GM18517 (cell line): ENCODE measurements around the gene HDAC10.

Source experiments
- ATAC-seq: cut with Tn5 transposase; IDR thresholded peaks from one replicate; pipeline ENCODE4 v1.9.1; 2021; ENCODE audit warnings: mild to moderate bottlenecking, moderate library complexity; ENCODE audit not compliant: unreplicated experiment

HDAC10 gene

GRCh38 chr22:50243685-50244419 is 7.2 kb downstream of the HDAC10 start:
- ATAC-seq, result no peak

DNA sequence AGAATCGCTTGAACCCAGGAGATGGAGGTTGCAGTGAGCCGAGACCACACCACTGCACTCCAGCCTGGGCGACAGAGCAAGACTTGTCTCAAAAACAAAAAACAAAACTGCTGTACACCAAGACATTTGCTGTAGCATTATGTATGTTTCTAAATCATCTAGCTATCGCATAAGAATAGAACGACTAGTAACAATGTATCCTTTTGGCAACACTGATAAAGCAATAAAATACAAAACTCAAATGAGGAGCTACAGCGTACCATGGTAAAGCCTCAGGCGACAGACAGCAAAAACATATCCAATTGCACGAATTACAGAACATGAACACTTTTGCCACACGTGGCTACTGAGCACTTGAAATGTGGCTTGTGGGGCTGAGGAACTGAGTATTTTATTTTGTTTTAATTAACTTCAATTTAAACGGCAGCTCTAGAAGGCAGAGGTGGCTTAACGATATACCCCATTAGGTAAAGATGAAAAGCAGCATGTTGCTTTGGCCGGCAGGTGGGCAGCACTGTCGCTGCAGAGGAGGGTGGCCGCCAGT is 8.6 kb downstream of the HDAC10 start:
- no peak for ATAC-seq

DNA sequence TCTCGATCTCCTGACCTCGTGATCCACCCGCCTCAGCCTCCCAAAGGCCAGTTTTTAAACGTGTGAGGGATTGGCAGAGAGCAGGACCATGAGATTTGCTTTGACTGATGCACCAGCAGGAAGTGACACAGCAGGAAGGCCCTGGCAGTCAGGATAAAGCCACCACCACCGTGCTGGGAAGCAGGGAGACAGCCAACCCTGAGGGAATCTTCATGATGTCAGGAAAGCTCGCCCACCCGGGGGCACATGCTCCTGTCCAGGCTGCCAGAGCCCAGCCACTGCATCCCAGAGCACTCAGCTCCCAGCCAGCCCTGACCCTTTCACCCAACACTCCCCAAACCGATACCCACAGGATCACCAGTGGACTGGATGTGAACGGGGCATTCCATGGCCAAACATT is 12.3 kb downstream of the HDAC10 start:
- ATAC-seq, result no peak

DNA sequence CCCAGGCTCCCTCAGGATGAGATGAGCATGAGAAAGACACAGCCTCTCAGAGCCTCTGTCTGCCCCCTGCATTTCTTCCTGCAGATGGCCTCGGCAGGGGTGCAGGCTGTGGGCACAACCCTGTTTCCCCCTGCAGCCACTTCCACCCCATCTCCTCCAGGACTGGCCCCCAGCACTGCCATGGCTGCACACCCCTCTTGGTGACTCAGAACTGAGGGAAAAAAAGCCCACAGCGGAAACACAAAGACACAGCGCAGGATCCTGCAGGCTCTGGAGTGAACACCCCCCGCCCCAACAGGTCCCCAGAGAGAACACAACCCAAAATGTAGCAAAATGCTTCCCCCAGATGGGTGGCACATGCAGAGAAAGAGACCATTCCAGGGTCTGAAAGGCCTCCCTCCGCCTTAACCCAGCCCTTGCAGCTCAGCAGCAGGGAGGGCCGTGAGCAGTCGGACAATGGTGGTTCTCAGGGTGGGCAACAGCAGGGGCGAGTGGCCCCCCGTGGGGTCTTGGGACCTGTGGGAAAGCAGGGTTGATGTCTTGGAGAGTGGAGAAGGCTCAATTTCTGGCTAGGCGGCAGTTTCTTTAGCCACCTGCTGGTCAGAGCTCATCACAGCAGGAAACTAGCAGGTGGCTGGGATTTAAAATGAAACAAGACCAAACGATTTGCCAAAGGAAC is 14.2 kb downstream of the HDAC10 start:
- no peak for ATAC-seq

DNA sequence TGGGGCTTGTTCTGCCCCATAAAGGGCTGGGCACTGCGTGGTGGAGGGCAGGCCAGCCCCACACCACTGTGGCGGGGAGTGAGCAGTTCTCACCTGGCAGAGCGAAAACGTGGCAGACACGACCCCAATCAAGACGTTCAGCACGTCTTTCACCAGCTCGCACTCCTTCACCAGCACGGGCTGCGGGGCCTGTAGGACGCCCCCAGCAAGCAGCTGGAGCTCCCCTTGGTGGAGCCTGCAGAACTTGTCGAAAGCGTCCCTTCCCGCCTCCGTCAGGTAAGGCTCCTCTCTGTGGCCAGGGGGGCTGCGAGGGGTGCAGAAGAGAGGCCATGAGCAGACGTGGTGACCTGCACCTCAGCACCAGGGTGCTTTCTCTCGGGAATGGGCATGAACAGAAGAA is 17.8 kb downstream of the HDAC10 start:
- no peak for ATAC-seq

- ATAC-seq, result no peak
These were observed 18.4 kb downstream of the HDAC10 start for GRCh38 chr22:50232481-50233151.

- no peak for ATAC-seq
These were observed 21.7 kb downstream of the HDAC10 start for GRCh38 chr22:50229370-50229769.

DNA sequence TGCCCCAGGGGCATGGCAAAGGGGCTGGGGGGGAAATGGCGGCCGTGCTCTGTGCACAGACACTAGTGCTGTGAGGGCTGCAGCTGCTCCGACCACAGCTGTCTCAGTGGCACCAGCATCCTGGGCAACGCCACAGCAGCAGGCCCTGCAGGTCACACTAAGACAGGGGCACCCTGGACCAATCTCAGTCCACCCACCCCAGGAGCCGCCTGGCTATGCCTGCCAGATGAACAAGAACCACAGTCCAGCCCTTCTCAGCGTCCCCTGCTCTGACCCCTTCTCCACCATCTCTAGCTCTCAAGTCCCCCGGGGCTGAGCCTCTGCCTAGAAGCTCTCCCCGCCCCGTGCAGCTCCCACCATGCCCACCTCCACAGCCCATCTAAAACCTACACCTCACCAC is 22.7 kb downstream of the HDAC10 start:
- ATAC-seq, result no peak

DNA sequence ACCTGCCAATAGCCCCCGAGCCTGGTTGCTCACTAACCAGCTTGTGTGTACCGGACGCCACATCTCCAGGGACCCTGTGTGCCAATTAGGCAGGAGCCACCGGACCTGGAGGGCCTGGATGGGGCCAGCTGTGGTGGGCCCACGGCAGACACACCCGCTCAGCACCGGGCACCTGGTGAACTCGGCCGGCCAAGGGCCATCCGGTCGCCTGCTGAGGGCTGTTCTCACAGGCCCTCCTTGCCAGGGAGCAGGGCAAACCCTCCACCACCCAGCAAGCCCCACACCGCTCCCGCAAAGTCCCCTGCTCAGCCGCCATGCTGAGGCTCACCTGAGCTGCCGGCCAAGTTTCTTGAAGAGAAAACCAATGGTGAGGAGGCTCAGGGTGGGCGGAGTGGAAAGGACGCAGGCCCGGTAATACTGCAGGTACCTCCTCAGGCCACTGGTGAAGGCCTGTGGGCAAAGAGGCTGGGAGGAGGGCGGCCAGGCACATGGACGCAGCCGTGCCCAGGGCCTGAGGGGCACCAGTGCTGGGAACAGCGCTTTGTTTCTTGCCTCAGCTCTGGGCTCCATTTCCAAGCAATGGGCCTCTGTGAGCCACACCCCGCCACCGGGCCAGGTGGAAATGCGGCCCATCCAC is 23.4 kb downstream of the HDAC10 start:
- no peak for ATAC-seq

- ATAC-seq, result no peak
These were observed 24.2 kb downstream of the HDAC10 start for GRCh38 chr22:50226875-50227165.

DNA sequence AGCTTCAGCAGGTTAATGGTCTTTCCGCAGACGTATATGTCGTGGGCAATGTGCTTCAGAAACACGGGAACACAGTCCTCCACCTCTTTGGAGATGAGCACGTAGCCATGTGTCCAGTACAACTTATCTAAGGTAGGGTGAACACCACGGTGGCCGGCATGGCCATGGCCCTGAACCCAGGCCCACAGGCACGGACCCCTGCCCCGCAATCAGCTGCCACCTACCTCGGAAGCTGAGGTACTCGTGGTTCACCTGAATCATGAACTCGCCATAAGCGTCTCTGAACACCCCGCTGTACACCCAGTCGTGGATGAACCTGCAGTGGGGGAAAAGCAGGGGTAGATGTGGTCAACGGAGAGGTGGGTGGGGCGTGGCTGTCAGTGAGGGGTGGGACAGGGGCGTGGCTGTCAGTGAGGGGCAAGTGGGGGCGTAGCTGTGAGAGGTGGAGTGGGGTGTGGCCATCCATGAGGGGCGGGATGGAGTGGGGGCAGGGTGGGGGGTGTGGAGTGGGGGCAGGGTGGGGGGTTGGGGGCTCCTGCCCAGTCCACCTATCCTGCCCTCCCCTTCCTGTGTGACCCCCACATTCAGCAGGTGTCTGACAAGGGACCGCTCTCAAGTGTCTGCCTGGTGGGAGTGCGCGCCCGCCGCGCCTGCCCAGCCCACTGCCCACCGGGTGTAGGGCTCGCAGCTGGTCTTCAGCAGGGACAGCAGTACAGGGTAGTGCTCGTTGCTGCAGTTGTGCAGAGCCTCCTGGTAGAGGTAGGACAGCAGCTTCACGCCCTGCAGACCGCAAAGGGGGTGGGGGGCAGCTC is 24.8 kb downstream of the HDAC10 start:
- no peak for ATAC-seq

GRCh38 chr22:50225200-50225969 is 25.7 kb downstream of the HDAC10 start:
- ATAC-seq, result no peak

- ATAC-seq, result no peak
These were observed 27.0 kb downstream of the HDAC10 start for GRCh38 chr22:50224071-50224470.

GRCh38 chr22:50222508-50222907 is 28.6 kb downstream of the HDAC10 start:
- no peak for ATAC-seq

DNA sequence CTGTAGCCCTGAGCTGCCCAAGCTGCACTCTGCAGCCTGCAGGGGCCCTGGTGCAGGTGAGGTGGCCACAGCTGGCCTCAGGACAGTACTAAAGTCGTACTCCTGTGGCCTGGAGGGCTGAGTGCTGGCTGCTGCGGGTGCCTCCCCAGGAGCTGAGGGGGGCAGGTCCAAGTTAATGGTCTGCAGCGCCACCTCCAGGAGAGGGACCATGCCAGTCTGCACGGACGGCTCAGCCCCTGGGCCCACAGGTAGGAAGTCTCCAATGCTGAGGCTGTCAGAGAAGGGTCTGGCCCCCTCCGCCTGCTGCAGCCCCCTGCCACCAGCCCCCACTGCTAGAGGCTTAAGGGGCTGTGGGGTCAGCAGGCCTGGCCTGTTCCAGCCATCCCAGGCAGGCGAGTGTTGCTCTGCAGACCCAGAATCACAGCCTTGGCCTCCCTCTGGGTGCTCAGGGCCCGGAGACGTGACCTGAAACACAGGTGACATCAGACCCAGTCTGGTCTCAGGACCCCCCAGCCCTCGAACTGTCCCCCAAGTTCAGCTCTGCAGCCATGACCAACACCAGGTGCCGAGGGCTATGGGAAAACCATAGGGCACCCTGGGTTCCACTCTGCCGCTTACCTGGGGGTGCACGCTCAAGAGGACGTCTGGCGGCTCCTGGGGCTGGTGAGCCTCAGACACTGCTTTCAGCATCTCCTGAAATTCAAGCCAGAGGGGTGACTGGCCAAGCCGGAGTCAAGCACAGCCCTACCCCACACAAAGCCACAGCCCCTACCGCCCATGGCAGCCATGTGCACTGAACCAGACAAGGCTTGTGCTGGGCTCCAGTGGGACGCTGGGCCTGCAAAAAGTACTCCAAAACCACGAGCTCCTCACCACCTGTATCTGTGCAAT is 29.4 kb downstream of the HDAC10 start:
- no peak for ATAC-seq

GRCh38 chr22:50220603-50221409 is 30.3 kb downstream of the HDAC10 start:
- ATAC-seq, result no peak

DNA sequence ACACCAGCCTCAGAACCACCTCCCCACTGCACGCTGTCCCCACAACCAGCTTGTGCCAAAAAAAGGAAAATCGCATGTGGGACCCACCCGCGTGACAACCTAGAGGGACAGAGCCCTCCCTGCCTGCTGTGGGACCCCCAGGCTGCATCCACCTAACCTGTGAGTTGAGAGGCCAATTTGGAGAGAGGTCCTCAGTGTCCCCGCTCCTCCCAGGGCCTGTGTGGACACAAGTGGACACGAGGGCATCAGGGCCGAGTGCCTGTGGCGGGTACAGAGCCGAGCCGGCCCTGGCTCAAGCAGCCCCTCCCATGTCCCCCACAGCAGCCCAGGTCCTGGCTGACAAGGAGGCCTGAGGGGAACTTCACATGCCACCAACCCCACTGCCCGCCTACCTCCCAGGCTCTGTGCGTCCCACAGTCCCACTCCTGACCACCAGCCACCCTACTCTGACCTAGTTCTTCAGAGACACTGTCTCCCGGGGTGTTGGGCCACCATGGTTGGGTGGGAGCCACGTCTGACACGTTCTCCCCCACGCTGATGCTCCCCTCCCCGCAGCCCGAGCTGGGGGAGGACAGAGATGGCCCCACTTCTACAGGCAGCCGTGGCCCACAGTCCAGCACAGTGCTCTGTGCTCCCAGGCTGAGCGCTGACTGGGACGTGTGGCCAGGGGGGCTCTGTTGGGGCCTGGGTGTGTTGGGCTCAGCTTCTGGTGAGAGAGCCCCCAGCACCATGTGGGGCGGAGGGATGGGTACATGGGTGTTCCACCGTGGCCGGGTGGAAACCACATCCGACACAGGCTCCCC is 31.1 kb downstream of the HDAC10 start:
- ATAC-seq, result no peak
